Fibroblast of lung (primary cell): Measurements from ENCODE around the gene KDM2B. TPM values are rescaled to one million over a fixed set of nuclear protein-coding genes. Genes with fewer than 3 reads are reported as not detected.

Source experiments
- DNase-seq, 2 donors: peaks; one replicate each; pipeline versions ENCODE4 v3.0.0 to v3.0.0-alpha.2; 2010; ENCODE audit warnings: low read depth in 2 of 2
- H2AFZ ChIP-seq: 2 replicates; pipeline ENCODE4 v1.5.1; 2012; ENCODE audit warnings: low read length, control low read depth, inconsistent platforms
- H3K27ac ChIP-seq: 2 replicates; pipeline ENCODE4 v1.5.1; 2011; ENCODE audit warnings: low read length, control low read depth; ENCODE audit not compliant: insufficient read depth
- H3K27me3 ChIP-seq: 2 replicates; pipeline ENCODE4 v1.5.1; 2011; ENCODE audit warnings: mild to moderate bottlenecking, low read length; ENCODE audit not compliant: control insufficient read depth, insufficient read depth
- H3K36me3 ChIP-seq: 2 replicates; pipeline ENCODE4 v1.5.1; 2011; ENCODE audit warnings: low read length; ENCODE audit not compliant: control insufficient read depth, insufficient read depth
- H3K4me1 ChIP-seq: 2 replicates; pipeline ENCODE4 v1.5.1; 2011; ENCODE audit warnings: low read length; ENCODE audit not compliant: control insufficient read depth, insufficient read depth; ENCODE audit errors: extremely low read depth
- H3K4me2 ChIP-seq: 2 replicates; pipeline ENCODE4 v1.5.1; 2011; ENCODE audit warnings: low read length, control low read depth; ENCODE audit not compliant: insufficient read depth; ENCODE audit errors: extremely low read depth
- H3K4me3 ChIP-seq, 4 experiments: fragments of 200-600 bp in 1 of 4; sonication (generic) in 1 of 4; replicated peaks in 1 of 4; 2 replicates each; pipeline ENCODE4 v1.5.1; 2011 to 2016; ENCODE audit warnings: low read length in 4 of 4, low read depth in 3 of 4, mild to moderate bottlenecking in 3 of 4, control low read depth in 2 of 4, inconsistent platforms in 1 of 4, mixed read lengths in 1 of 4; ENCODE audit not compliant: insufficient read depth in 1 of 4; ENCODE audit errors: control extremely low read depth in 1 of 4
- H3K79me2 ChIP-seq: 2 replicates; pipeline ENCODE4 v1.5.1; 2012; ENCODE audit warnings: mild to moderate bottlenecking, low read length, inconsistent platforms; ENCODE audit not compliant: control insufficient read depth, insufficient read depth
- H3K9ac ChIP-seq: 2 replicates; pipeline ENCODE4 v1.5.1; 2011; ENCODE audit warnings: mild to moderate bottlenecking, low read length, control low read depth; ENCODE audit not compliant: insufficient read depth
- H3K9me3 ChIP-seq: 2 replicates; pipeline ENCODE4 v1.5.1; 2012; ENCODE audit warnings: low read depth, low read length; ENCODE audit not compliant: control insufficient read depth, insufficient read depth
- H4K20me1 ChIP-seq: 2 replicates; pipeline ENCODE4 v1.5.1; 2011; ENCODE audit warnings: low read length; ENCODE audit not compliant: control insufficient read depth, insufficient read depth; ENCODE audit errors: extremely low read depth
- EZH2 ChIP-seq: IDR thresholded peaks from 2 replicates; pipeline ENCODE4 v1.5.1; 2012; ENCODE audit warnings: low read length, control low read depth, mild to moderate bottlenecking; ENCODE audit errors: missing control alignments
- polyA plus RNA-seq, 2 donors: library from polyadenylated mRNA; depleted of rRNA in 1 of 2; stranded (reverse) in 1 of 2; unstranded in 1 of 2; fragments of >200 nt; gene quantifications; 2 replicates each; pipeline ENCODE4 v1.2.1, GENCODE V29; 2011 to 2012; ENCODE audit warnings: missing spikeins in 1 of 2
- total RNA-seq: library from RNA; depleted of rRNA; stranded (reverse); fragments of >200 nt; gene quantifications from 2 replicates; pipeline ENCODE4 v1.2.1, GENCODE V29; 2014
- TF ChIP-seq, protein P1 (sequence below), 2 donors: IDR thresholded peaks in 1 of 2; conservative IDR thresholded peaks in 1 of 2; 1 replicate in 1 of 2; 2 replicates in 1 of 2; pipeline ENCODE4 v1.5.1; 2011 to 2012; ENCODE audit warnings: low read length in 2 of 2, control low read depth in 1 of 2, inconsistent platforms in 1 of 2, low read depth in 1 of 2, mild to moderate bottlenecking in 1 of 2

KDM2B gene
- total and polyA plus RNA-seq, 2 donors (not counting 1 experiment from before 2014, with no cell fraction given): 9.8 to 21.6 TPM

DNA sequence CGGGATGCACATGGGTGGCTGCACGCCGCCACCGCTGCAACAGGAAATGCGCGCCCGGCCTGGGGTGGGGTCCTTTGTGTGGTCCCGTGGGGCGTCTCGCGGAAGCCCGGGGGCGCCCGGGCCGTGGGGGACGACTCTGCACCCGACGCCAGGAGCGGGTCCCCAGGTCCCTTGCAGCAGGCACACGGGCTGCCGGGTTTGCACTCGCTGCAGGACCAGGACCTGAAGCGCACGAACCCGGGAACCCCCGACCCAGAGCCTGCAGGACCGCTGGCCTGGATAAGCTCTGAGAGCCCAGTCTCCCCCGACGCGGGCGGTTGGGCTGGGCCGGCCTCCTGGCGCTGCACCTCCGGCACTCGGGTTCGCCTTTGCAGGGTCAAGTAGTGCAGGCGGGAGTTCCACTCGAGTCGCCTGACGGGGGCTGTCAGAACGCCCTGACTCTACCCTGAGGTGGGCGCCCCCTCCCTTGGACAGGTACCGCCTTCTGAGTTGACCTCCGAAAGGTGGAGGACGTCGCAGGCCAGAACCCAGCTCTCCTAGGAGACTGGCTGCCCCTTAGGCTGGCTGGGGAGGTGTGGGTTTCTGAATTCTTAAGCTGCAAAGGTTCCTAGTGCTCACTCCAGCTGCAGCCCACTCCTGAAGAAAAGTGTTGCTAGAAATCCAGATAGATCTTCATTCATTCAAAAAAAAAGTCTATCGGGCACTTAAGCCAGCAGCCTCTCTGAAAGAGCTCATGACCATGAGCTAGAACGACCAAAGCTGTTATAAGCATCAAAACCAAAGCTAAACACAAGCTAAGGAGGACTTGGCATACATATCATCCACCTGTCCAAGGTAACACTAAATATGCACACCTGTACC, 113.0 kb downstream of the KDM2B start:
- peak; percentile 22 to 23 for DNase-seq
- no peaks in the 10 kb centered on the region for H3K9me3 ChIP-seq
- peaks cover 2% of the 10 kb centered on the region for H3K4me1 ChIP-seq
- H3K36me3 ChIP-seq: no peaks in the 10 kb centered on the region
- peak overlapping the region; percentile 32 to 52 (median 37) for H3K4me3 ChIP-seq
- H3K27ac ChIP-seq: no peak overlapping the region
- no peaks in the 10 kb centered on the region for H4K20me1 ChIP-seq
- H3K4me2 ChIP-seq: peak overlapping the region; percentile 76
- TF ChIP-seq, protein P1, sequence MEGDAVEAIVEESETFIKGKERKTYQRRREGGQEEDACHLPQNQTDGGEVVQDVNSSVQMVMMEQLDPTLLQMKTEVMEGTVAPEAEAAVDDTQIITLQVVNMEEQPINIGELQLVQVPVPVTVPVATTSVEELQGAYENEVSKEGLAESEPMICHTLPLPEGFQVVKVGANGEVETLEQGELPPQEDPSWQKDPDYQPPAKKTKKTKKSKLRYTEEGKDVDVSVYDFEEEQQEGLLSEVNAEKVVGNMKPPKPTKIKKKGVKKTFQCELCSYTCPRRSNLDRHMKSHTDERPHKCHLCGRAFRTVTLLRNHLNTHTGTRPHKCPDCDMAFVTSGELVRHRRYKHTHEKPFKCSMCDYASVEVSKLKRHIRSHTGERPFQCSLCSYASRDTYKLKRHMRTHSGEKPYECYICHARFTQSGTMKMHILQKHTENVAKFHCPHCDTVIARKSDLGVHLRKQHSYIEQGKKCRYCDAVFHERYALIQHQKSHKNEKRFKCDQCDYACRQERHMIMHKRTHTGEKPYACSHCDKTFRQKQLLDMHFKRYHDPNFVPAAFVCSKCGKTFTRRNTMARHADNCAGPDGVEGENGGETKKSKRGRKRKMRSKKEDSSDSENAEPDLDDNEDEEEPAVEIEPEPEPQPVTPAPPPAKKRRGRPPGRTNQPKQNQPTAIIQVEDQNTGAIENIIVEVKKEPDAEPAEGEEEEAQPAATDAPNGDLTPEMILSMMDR (conservative IDR thresholded peaks at IDR 0.05 in 1 of 2, IDR thresholded peaks at IDR 0.05 in 1 of 2; ENCODE audit: low read depth in 1 of 2, low read length in 2 of 2): no peak
- no peak for TF ChIP-seq EZH2
- no peak overlapping the region for H2AFZ ChIP-seq
- peaks cover 22% of the 10 kb centered on the region for H3K79me2 ChIP-seq
- no peaks in the 10 kb centered on the region for H3K27me3 ChIP-seq
- H3K9ac ChIP-seq: no peak overlapping the region

DNA sequence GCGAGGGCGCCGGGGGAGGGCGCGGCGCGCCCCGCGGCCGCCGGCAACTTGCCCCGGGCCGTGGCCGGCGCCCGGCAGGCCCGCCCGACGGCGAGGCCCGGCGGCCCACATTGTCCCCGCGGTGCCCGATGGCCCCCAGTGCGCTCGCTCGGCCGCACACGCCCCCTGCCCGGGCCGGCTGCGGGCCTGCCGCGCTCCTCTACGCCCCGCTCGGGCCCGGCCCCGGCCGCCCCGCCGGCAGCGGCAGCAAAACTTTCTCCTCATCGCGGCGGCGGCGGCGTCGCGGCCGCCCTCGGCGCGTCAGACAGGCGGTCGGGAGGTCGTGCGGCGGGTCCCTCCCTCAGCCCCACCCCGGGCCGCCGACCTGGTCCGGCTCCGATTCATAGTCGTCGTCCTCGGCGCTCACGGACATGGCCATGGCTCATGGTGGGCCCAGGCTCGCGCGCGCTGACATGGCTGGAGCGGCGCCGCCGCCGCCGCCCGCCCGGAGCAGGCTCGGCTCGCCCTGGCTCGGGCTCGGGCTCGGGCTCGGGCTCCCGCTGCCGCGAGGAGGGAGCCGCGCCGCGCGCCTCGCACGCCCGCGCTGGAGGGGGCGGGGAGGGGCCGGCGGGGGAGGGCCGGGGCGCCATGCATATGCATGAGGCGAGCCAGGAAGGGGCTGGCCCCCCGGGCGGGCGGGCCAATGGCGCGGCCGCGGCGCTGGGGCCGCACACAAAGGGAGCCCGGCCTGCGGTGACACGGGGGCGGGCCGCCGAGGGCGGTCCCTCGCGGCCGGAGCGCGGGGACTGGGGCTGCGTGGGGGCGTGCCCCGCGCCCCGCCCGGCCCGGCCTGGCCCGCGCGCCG, 113.8 kb downstream of the KDM2B start:
- H2AFZ ChIP-seq: peak overlapping the region; percentile 30
- TF ChIP-seq, protein P1 (conservative IDR thresholded peaks at IDR 0.05 in 1 of 2, IDR thresholded peaks at IDR 0.05 in 1 of 2; ENCODE audit: low read depth in 1 of 2, low read length in 2 of 2): no peak
- no peak for TF ChIP-seq EZH2

More for the DNA sequence above, 113.8 kb downstream of the KDM2B start:
- peak overlapping the region; percentile 68 for H3K9ac ChIP-seq
- peak overlapping the region; percentile 76 for H3K4me2 ChIP-seq
- peaks cover 2% of the 10 kb centered on the region for H3K4me1 ChIP-seq
- no peaks in the 10 kb centered on the region for H3K9me3 ChIP-seq
- no peaks in the 10 kb centered on the region for H3K36me3 ChIP-seq
- DNase-seq: peak; percentile 82 to 85
- H3K27me3 ChIP-seq: no peaks in the 10 kb centered on the region
- peaks cover 24% of the 10 kb centered on the region for H3K79me2 ChIP-seq
- no peak overlapping the region for H3K27ac ChIP-seq
- H4K20me1 ChIP-seq: no peaks in the 10 kb centered on the region
- peak overlapping the region in 2 of 4 experiments; percentile 56 to 77 for H3K4me3 ChIP-seq
